Measurements from ENCODE around the gene WDFY2. TPM values are rescaled to one million over a fixed set of nuclear protein-coding genes. Genes with fewer than 3 reads are reported as not detected.
A peak's percentile ranks its signal among the peaks of the same experiment; 100 is the strongest.

Gene WDFY2
- total RNA-seq, 3 donors from 2014 or later (not counting 1 experiment from before 2014, with no cell fraction given), result 29.5 to 32.1 (median 31.3) TPM

DNA sequence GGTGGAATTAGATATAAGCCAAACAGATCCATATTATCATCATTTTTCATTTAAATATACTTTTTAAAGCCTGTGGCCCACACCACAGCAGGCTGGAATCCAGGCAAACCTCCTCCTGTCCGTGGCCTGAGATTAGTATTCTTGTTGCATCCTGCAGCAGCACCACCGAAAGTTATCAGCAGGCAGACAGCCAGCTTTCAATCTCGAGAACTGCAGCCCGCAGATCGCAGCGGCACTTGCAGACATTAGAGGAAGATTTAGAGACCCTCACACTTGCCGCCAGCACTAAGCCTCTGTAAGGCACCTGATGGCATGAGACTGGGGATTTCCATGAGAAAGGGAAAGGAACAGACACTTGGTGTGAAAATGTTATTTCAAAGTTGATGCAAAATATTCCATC lies 212.3 kb downstream of the WDFY2 start:
- intact Hi-C loops (cut with micrococcal nuclease), result loop anchor here (5.0 kb wide), 1 partner anchor 669 kb away; no protein-coding TSS in a partner anchor
- Histone ChIP-seq H3K4me1 (ENCODE audit: control insufficient read depth, insufficient read depth, low read length) (peaks cover 10% of the 10 kb centered on the region), H3K9me3 (ENCODE audit: control insufficient read depth, insufficient read depth, low read length) (no peaks in the 10 kb centered on the region), H3K27ac (ENCODE audit: low read length) (no peak overlapping the region), H3K36me3 (ENCODE audit: control insufficient read depth, insufficient read depth, low read length) (no peaks in the 10 kb centered on the region), H3K4me3 (ENCODE audit: low read length) (no peak overlapping the region), H3K27me3 (ENCODE audit: control insufficient read depth, insufficient read depth, low read length) (no peaks in the 10 kb centered on the region)
- DNase-seq, result no peak
- Mint-ChIP-seq H3K36me3 (no peaks in the 10 kb centered on the region), H3K4me3 (no peak overlapping the region), H3K27me3 (ENCODE audit: low read depth in 2 of 2) (peaks cover 0 to 4% of the 10 kb centered on the region in 2 donors), H3K4me1 (peaks cover 2 to 4% of the 10 kb centered on the region in 2 donors), H3K27ac (no peak overlapping the region), H3K9me3 (no peaks in the 10 kb centered on the region)
- ATAC-seq, result no peak
- WGBS (ENCODE audit: insufficient coverage), result 90% methylated on average over 7 of the region's 7 CpGs
- TF ChIP-seq CTCF (IDR thresholded peaks at IDR 0.05), result no peak

GRCh38 chr13:51797664-51798488 lies 213.6 kb downstream of the WDFY2 start:
- H3K4me1 Mint-ChIP-seq, result peaks cover 13 to 14% of the 10 kb centered on the region in 2 donors
- H3K36me3 Mint-ChIP-seq, result no peaks in the 10 kb centered on the region
- Histone ChIP-seq H3K36me3 (ENCODE audit: control insufficient read depth, insufficient read depth, low read length) (no peaks in the 10 kb centered on the region), H3K4me3 (ENCODE audit: low read length) (no peak overlapping the region), H3K9me3 (ENCODE audit: control insufficient read depth, insufficient read depth, low read length) (no peaks in the 10 kb centered on the region), H3K4me1 (ENCODE audit: control insufficient read depth, insufficient read depth, low read length) (peaks cover 24% of the 10 kb centered on the region), H3K27me3 (ENCODE audit: control insufficient read depth, insufficient read depth, low read length) (no peaks in the 10 kb centered on the region), H3K27ac (ENCODE audit: low read length) (no peak overlapping the region)
- H3K27me3 Mint-ChIP-seq (ENCODE audit: low read depth in 2 of 2), result peaks cover 0 to 8% of the 10 kb centered on the region in 2 donors
- peak in 1 of 2 donors; percentile 84 for DNase-seq
- intact Hi-C loops (cut with micrococcal nuclease), result loop anchor here (1.0 to 5.0 kb wide), 2 partner anchors 363 to 671 kb away; no protein-coding TSS in a partner anchor
- peak; percentile 47 for TF ChIP-seq CTCF (IDR thresholded peaks at IDR 0.05)
- 77% methylated on average over 12 of the region's 12 CpGs for WGBS (ENCODE audit: insufficient coverage)
- peak overlapping the region in 1 of 2 donors; percentile 38 for H3K27ac Mint-ChIP-seq
- H3K4me3 Mint-ChIP-seq, result no peak overlapping the region
- peak; percentile 44 to 52 (median 49) for ATAC-seq
- H3K9me3 Mint-ChIP-seq, result no peaks in the 10 kb centered on the region

DNA sequence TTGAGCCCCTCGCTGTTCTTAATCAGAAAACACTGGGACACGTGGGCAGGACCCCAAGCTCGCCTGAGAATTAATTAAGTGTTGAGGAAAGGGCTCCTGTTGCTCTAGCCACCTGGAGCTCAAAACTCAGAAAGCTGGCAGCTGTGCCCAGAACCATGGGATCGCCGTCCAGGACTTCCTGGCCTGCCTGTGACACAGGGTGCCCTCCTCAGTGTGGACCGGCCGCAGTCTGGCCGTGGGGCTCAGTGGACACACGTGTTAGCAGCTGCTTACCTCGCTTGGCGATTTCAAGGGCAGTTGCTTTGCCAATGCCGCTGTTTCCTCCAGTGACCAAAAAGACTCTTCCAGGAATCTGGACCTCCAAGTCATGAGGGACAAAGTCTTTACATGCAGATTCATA lies 215.0 kb downstream of the WDFY2 start:
- WGBS (ENCODE audit: insufficient coverage), result 94% methylated on average over 12 of the region's 12 CpGs
- Histone ChIP-seq H3K9me3 (ENCODE audit: control insufficient read depth, insufficient read depth, low read length) (no peaks in the 10 kb centered on the region), H3K36me3 (ENCODE audit: control insufficient read depth, insufficient read depth, low read length) (no peaks in the 10 kb centered on the region), H3K27ac (ENCODE audit: low read length) (no peak overlapping the region), H3K4me3 (ENCODE audit: low read length) (no peak overlapping the region), H3K27me3 (ENCODE audit: control insufficient read depth, insufficient read depth, low read length) (no peaks in the 10 kb centered on the region), H3K4me1 (ENCODE audit: control insufficient read depth, insufficient read depth, low read length) (peaks cover 27% of the 10 kb centered on the region)
- peaks cover 16 to 22% of the 10 kb centered on the region in 2 donors for H3K4me1 Mint-ChIP-seq
- H3K27ac Mint-ChIP-seq, result peak overlapping the region in 1 of 2 donors; percentile 7
- no peaks in the 10 kb centered on the region for H3K9me3 Mint-ChIP-seq
- DNase-seq, result no peak
- no peak for TF ChIP-seq CTCF (IDR thresholded peaks at IDR 0.05)
- H3K27me3 Mint-ChIP-seq (ENCODE audit: low read depth in 2 of 2), result peaks cover 0 to 8% of the 10 kb centered on the region in 2 donors
- no peak for ATAC-seq
- intact Hi-C loops (cut with micrococcal nuclease), result loop anchor here (5.0 kb wide), 1 partner anchor 672 kb away; no protein-coding TSS in a partner anchor
- no peak overlapping the region for H3K4me3 Mint-ChIP-seq
- H3K36me3 Mint-ChIP-seq, result no peaks in the 10 kb centered on the region
